Spinal cord (tissue), 10 donors: ENCODE data around the gene PCDHB16. TPM values are rescaled to one million over a fixed set of nuclear protein-coding genes. Genes with fewer than 3 reads are reported as not detected.
"Not testable (repeated sequence)": the region's sequence is repeated elsewhere in the genome, so short reads cannot be mapped to it uniquely, and the experiment has no call there.

Experiments used
- DNase-seq, 6 donors: peaks; one replicate each; pipeline versions ENCODE4 v3.0.0 to v3.0.0-alpha.2; 2013 to 2015; ENCODE audit warnings: low spot score in 6 of 6, low read depth in 4 of 6
- H3K27ac ChIP-seq: one replicate; pipeline ENCODE4 v1.5.1; 2013; ENCODE audit warnings: low read depth, low read length, control low read depth
- H3K27me3 ChIP-seq: one replicate; pipeline ENCODE4 v1.6.1; 2013; ENCODE audit warnings: low read length; ENCODE audit not compliant: control insufficient read depth, insufficient read depth
- H3K36me3 ChIP-seq: one replicate; pipeline ENCODE4 v1.6.1; 2013; ENCODE audit warnings: low read length; ENCODE audit not compliant: control insufficient read depth, insufficient read depth
- H3K4me1 ChIP-seq: one replicate; pipeline ENCODE4 v1.6.1; 2013; ENCODE audit warnings: low read length; ENCODE audit not compliant: control insufficient read depth, insufficient read depth
- H3K4me3 ChIP-seq: one replicate; pipeline ENCODE4 v1.5.1; 2013; ENCODE audit warnings: low read depth, low read length, control low read depth
- H3K9me3 ChIP-seq: one replicate; pipeline ENCODE4 v1.6.1; 2013; ENCODE audit warnings: low read length; ENCODE audit not compliant: control insufficient read depth, insufficient read depth
- WGBS: methylation state at CpG from one replicate; pipeline ENCODE4 v1.1.5; 2013; ENCODE audit warnings: missing lambda C conversion rate; ENCODE audit not compliant: insufficient coverage; 5-methylcytosine and 5-hydroxymethylcytosine counted together
- polyA plus RNA-seq, 2 donors: library from polyadenylated mRNA; unstranded; fragments of 120-200 nt; gene quantifications; one replicate each; pipeline ENCODE4 v1.2.1, GENCODE V29; 2013; ENCODE audit not compliant: insufficient read length in 2 of 2
- total RNA-seq, 2 donors: library from RNA; depleted of rRNA in 1 of 2; stranded (reverse); fragments of 120-200 nt in 1 of 2; fragments of >200 nt in 1 of 2; gene quantifications; one replicate each; pipeline versions ENCODE4 v1.2.3 to v1.2.4, GENCODE V29; 2013 to 2014
- donor health status: healthy.

Gene PCDHB16
- total and polyA plus RNA-seq, 4 donors: 3.9 to 6.5 (median 4.8) TPM

- H3K27ac ChIP-seq: no peak overlapping the region
- H3K9me3 ChIP-seq: peaks cover 6% of the 10 kb centered on the region
- no peak for DNase-seq
- no peaks in the 10 kb centered on the region for H3K4me1 ChIP-seq
- H3K27me3 ChIP-seq: no peaks in the 10 kb centered on the region
- WGBS: 23% methylated on average over 13 of the region's 21 CpGs
- H3K36me3 ChIP-seq: no peaks in the 10 kb centered on the region
- H3K4me3 ChIP-seq: no peak overlapping the region
Measured at GRCh38 chr5:141155540-141156374, 26.4 kb upstream of the PCDHB16 start.

- not testable (repeated sequence) for H3K36me3 ChIP-seq, H3K9me3 ChIP-seq, H3K4me3 ChIP-seq, H3K27me3 ChIP-seq, DNase-seq, H3K27ac ChIP-seq, H3K4me1 ChIP-seq
- 34% methylated on average over 25 of the region's 38 CpGs for WGBS
Measured at GRCh38 chr5:141157356-141157755, 24.8 kb upstream of the PCDHB16 start.

- H3K27ac ChIP-seq: not testable (repeated sequence)
Measured at GRCh38 chr5:141157901-141158300, 24.3 kb upstream of the PCDHB16 start.

GRCh38 chr5:141172381-141173204 lies 9.6 kb upstream of the PCDHB16 start, which contains the start of gene PCDHB7:
Gene PCDHB7, plus strand, starts transcription at chr5:141172644. Its CDS starts 192 bp downstream, at chr5:141172836.
- DNase-seq: peak in 2 of 6 donors; percentile 55 to 57
- Histone ChIP-seq H3K27me3 (peaks cover 2% of the 10 kb centered on the region), H3K4me3 (peak within 1 kb of the TSS; percentile 7), H3K36me3 (no peaks in the 10 kb centered on the region), H3K4me1 (no peaks in the 10 kb centered on the region), H3K9me3 (no peaks in the 10 kb centered on the region), H3K27ac (no peak within 1 kb of the TSS)
- 40% methylated on average over 7 of the region's 20 CpGs for WGBS

More at GRCh38 chr5:141157901-141158300, 24.3 kb upstream of the PCDHB16 start:
- H3K9me3 ChIP-seq, H3K27me3 ChIP-seq, H3K4me3 ChIP-seq, DNase-seq, H3K4me1 ChIP-seq, H3K36me3 ChIP-seq: not testable (repeated sequence)
- 22% methylated on average over 17 of the region's 28 CpGs for WGBS

GRCh38 chr5:141174291-141175104 lies 7.7 kb upstream of the PCDHB16 start:
- H3K27ac ChIP-seq, H3K4me1 ChIP-seq, H3K27me3 ChIP-seq, H3K36me3 ChIP-seq, H3K4me3 ChIP-seq, DNase-seq, H3K9me3 ChIP-seq: not testable (repeated sequence)
- 31% methylated on average over 55 of the region's 79 CpGs for WGBS

GRCh38 chr5:141175933-141176332 lies 6.3 kb upstream of the PCDHB16 start:
- Histone ChIP-seq H3K27me3 (peaks cover 2% of the 10 kb centered on the region), H3K27ac (no peak overlapping the region), H3K9me3 (no peaks in the 10 kb centered on the region), H3K4me1 (no peaks in the 10 kb centered on the region), H3K36me3 (no peaks in the 10 kb centered on the region), H3K4me3 (no peak overlapping the region)
- no peak for DNase-seq
- WGBS: no CpG with 5 or more reads among the region's 1 CpG

GRCh38 chr5:141177577-141178191 lies 4.5 kb upstream of the PCDHB16 start, which contains the start of gene PCDHB8:
Gene PCDHB8, plus strand, starts transcription at chr5:141177790. Its CDS starts 245 bp downstream, at chr5:141178035.
- DNase-seq, H3K4me1 ChIP-seq, H3K4me3 ChIP-seq, H3K9me3 ChIP-seq, H3K27me3 ChIP-seq, H3K27ac ChIP-seq, H3K36me3 ChIP-seq: not testable (repeated sequence)
- no CpG with 5 or more reads among the region's 18 CpGs for WGBS

GRCh38 chr5:141179371-141179770 lies 2.8 kb upstream of the PCDHB16 start:
- H3K9me3 ChIP-seq, H3K36me3 ChIP-seq, H3K4me1 ChIP-seq, H3K27ac ChIP-seq, H3K4me3 ChIP-seq, H3K27me3 ChIP-seq, DNase-seq: not testable (repeated sequence)
- 25% methylated on average over 13 of the region's 39 CpGs for WGBS

GRCh38 chr5:141179876-141180275 lies 2.3 kb upstream of the PCDHB16 start:
- WGBS: 19% methylated on average over 25 of the region's 32 CpGs
- not testable (repeated sequence) for H3K4me3 ChIP-seq, H3K27me3 ChIP-seq, H3K36me3 ChIP-seq, H3K4me1 ChIP-seq, H3K9me3 ChIP-seq, DNase-seq, H3K27ac ChIP-seq
